Left ventricle myocardium inferior (tissue), 1 donor: ENCODE results near the gene ABCG1. TPM values are rescaled to one million over a fixed set of nuclear protein-coding genes. Genes with fewer than 3 reads are reported as not detected.
"Not testable (repeated sequence)": the region's sequence is repeated elsewhere in the genome, so short reads cannot be mapped to it uniquely, and the experiment has no call there.

ENCODE experiments used
- DNase-seq: peaks from one replicate; pipeline ENCODE4 v3.0.0-alpha.2; 2020
- H3K27ac ChIP-seq: fragments of 200-600 bp; replicated peaks from 2 replicates; pipeline ENCODE4 v1.8.0; 2021
- H3K27me3 ChIP-seq: fragments of 200-600 bp; 2 replicates; pipeline ENCODE4 v1.8.0; 2021; ENCODE audit warnings: low read depth
- H3K36me3 ChIP-seq: fragments of 200-600 bp; 2 replicates; pipeline ENCODE4 v1.8.0; 2021
- H3K4me1 ChIP-seq: fragments of 200-600 bp; 2 replicates; pipeline ENCODE4 v1.8.0; 2021
- H3K4me3 ChIP-seq: fragments of 200-600 bp; 2 replicates; pipeline ENCODE4 v1.8.0; 2021; ENCODE audit warnings: mild to moderate bottlenecking, moderate library complexity
- H3K9me3 ChIP-seq: fragments of 200-600 bp; replicated peaks from 2 replicates; pipeline ENCODE4 v1.8.0; 2021
- CTCF ChIP-seq: fragments of 200-600 bp; IDR thresholded peaks from 2 replicates; pipeline ENCODE4 v1.8.0; 2021; ENCODE audit warnings: antibody characterized with exemption, mild to moderate bottlenecking, borderline replicate concordance
- intact Hi-C: fragments of 100-400 bp; cut with micrococcal nuclease; formaldehyde crosslinking; loops from one replicate; pipeline ENCODE4 v1.11.0; 2022
- total RNA-seq: library from RNA; stranded (reverse); fragmentation: NEBNext Ultra II Directional; extraction: Animal tissue kit (Norgen Biotek cat#: 25700); gene quantifications from one replicate; pipeline ENCODE4 v1.2.1, GENCODE V29; 2021
- donor health status: DM: no; HTN: yes; CAD: no; lungs with severe emphysema.

ABCG1 gene
- total RNA-seq, 1 donor from 2014 or later: 8.7 TPM

GRCh38 chr21:42175110-42175710 lies 43.7 kb upstream of the ABCG1 start:
- no peak for TF ChIP-seq CTCF
- intact Hi-C loops: no loop called here
- Histone ChIP-seq H3K36me3 (no peaks in the 10 kb centered on the region), H3K4me3 (no peak overlapping the region), H3K9me3 (no peaks in the 10 kb centered on the region), H3K27ac (no peak overlapping the region), H3K27me3 (no peaks in the 10 kb centered on the region), H3K4me1 (peaks cover 16% of the 10 kb centered on the region)
- no peak for DNase-seq

GRCh38 chr21:42176859-42177258 lies 42.1 kb upstream of the ABCG1 start:
- Histone ChIP-seq H3K27me3 (no peaks in the 10 kb centered on the region), H3K9me3 (no peaks in the 10 kb centered on the region), H3K4me3 (no peak overlapping the region), H3K27ac (no peak overlapping the region), H3K4me1 (peaks cover 2% of the 10 kb centered on the region), H3K36me3 (no peaks in the 10 kb centered on the region)
- no peak for TF ChIP-seq CTCF
- DNase-seq: no peak
- intact Hi-C loops: no loop called here

- H3K4me3 ChIP-seq: no peak overlapping the region
- TF ChIP-seq CTCF: no peak
- H3K9me3 ChIP-seq: no peaks in the 10 kb centered on the region
- no peak overlapping the region for H3K27ac ChIP-seq
- H3K27me3 ChIP-seq: no peaks in the 10 kb centered on the region
- H3K4me1 ChIP-seq: peaks cover 6% of the 10 kb centered on the region
- DNase-seq: no peak
- no peaks in the 10 kb centered on the region for H3K36me3 ChIP-seq
- intact Hi-C loops: no loop called here
Measured at GRCh38 chr21:42179316-42179715, 39.6 kb upstream of the ABCG1 start.

- not testable (repeated sequence) for H3K36me3 ChIP-seq, H3K9me3 ChIP-seq, H3K4me1 ChIP-seq, H3K27ac ChIP-seq, DNase-seq, H3K4me3 ChIP-seq, H3K27me3 ChIP-seq
- intact Hi-C loops: loop anchor here (10.0 kb wide), 1 partner anchor 75 kb away; no protein-coding TSS in a partner anchor
Measured at GRCh38 chr21:42180001-42180400, 38.9 kb upstream of the ABCG1 start.

GRCh38 chr21:42182713-42183371 lies 36.1 kb upstream of the ABCG1 start:
- Histone ChIP-seq H3K4me1 (peaks cover 8% of the 10 kb centered on the region), H3K27me3 (no peaks in the 10 kb centered on the region), H3K36me3 (no peaks in the 10 kb centered on the region), H3K9me3 (no peaks in the 10 kb centered on the region), H3K4me3 (no peak overlapping the region), H3K27ac (no peak overlapping the region)
- intact Hi-C loops: loop anchor here (10.0 kb wide), 1 partner anchor 72 kb away; no protein-coding TSS in a partner anchor
- DNase-seq: no peak
- no peak for TF ChIP-seq CTCF
